Bronchial epithelial cell (primary cell): ENCODE results near the gene FYB1. TPM values are rescaled to one million over a fixed set of nuclear protein-coding genes. Genes with fewer than 3 reads are reported as not detected.

Source experiments
- DNase-seq: peaks from one replicate; pipeline ENCODE4 v3.0.0-alpha.2; 2010; ENCODE audit warnings: low read depth
- FAIRE-seq: peaks from 2 replicates; lab custom pipeline; 2011; peaks lifted over from hg19 to GRCh38; lab: Jason Lieb, UNC
- H3K27me3 ChIP-seq: 2 replicates; pipeline ENCODE4 v1.5.1; 2011; ENCODE audit warnings: low read length; ENCODE audit not compliant: control insufficient read depth, insufficient read depth
- H3K36me3 ChIP-seq: 2 replicates; pipeline ENCODE4 v1.5.1; 2011; ENCODE audit warnings: low read length; ENCODE audit not compliant: control insufficient read depth, insufficient read depth
- H3K4me3 ChIP-seq: 2 replicates; pipeline ENCODE4 v1.5.1; 2011; ENCODE audit warnings: mild to moderate bottlenecking, low read depth, low read length, control low read depth
- CTCF ChIP-seq: IDR thresholded peaks from 2 replicates; pipeline ENCODE4 v1.5.1; 2011; ENCODE audit warnings: mild to moderate bottlenecking, moderate library complexity, low read length, control low read depth, inconsistent platforms; ENCODE audit not compliant: insufficient read depth, severe bottlenecking
- total RNA-seq: library from RNA; depleted of rRNA; stranded (reverse); fragments of >200 nt; gene quantifications from 2 replicates; pipeline ENCODE4 v1.2.1, GENCODE V29; 2014

Gene FYB1
- total RNA-seq, 1 donor from 2014 or later = 0.26 TPM

- DNase-seq (no peak), FAIRE-seq (no peak)
- no peaks in the 10 kb centered on the region for H3K36me3 ChIP-seq
- TF ChIP-seq CTCF = no peak
- no peaks in the 10 kb centered on the region for H3K27me3 ChIP-seq
- H3K4me3 ChIP-seq = no peak overlapping the region
Observed at GRCh38 chr5:39195198-39195826, 24.1 kb downstream of the FYB1 start.

GRCh38 chr5:39194466-39195136, 24.8 kb downstream of the FYB1 start:
- TF ChIP-seq CTCF = no peak
- H3K27me3 ChIP-seq = no peaks in the 10 kb centered on the region
- H3K36me3 ChIP-seq = no peaks in the 10 kb centered on the region
- DNase-seq = peak; percentile 97
- FAIRE-seq = no peak
- no peak overlapping the region for H3K4me3 ChIP-seq

GRCh38 chr5:39193553-39194465, 25.6 kb downstream of the FYB1 start:
- FAIRE-seq (no peak), DNase-seq (no peak)
- no peak overlapping the region for H3K4me3 ChIP-seq
- H3K36me3 ChIP-seq = no peaks in the 10 kb centered on the region
- TF ChIP-seq CTCF = no peak
- H3K27me3 ChIP-seq = no peaks in the 10 kb centered on the region

- DNase-seq (no peak), FAIRE-seq (no peak)
- TF ChIP-seq CTCF = no peak
- Histone ChIP-seq H3K4me3 (no peak overlapping the region), H3K27me3 (no peaks in the 10 kb centered on the region), H3K36me3 (no peaks in the 10 kb centered on the region)
Observed at GRCh38 chr5:39192450-39193160, 26.8 kb downstream of the FYB1 start.

GRCh38 chr5:39191216-39191615, 28.1 kb downstream of the FYB1 start:
- Histone ChIP-seq H3K27me3 (no peaks in the 10 kb centered on the region), H3K36me3 (no peaks in the 10 kb centered on the region), H3K4me3 (no peak overlapping the region)
- FAIRE-seq (no peak), DNase-seq (no peak)
- TF ChIP-seq CTCF = no peak
